ENCODE data around the gene SEMA5B. TPM values are rescaled to one million over a fixed set of nuclear protein-coding genes. Genes with fewer than 3 reads are reported as not detected.

SEMA5B gene
- total RNA-seq, 2 experiments from 2014 or later: 0.22 TPM; not detected in 1

DNA sequence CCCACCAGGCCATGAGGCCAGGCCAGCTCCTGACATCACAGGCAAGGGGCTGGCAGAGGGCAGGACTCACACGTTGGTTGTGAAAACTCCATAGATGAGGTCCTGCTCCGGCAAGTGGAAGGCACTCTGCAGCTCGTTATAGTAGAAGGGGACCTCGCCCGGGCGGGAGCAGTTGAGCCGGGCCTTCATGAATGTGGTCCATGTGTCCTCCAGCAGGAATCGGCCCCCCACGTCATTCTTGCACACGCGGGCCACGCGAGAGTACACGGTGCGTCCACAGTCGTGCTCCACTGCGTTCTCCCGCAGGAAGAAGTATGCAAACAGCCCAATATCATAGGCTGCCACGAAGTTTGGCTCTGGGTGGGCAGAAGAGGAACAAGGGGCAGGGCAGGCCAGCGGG is 101.2 kb downstream of the SEMA5B start:
- Histone ChIP-seq H3K4me3 (ENCODE audit: low read length) (no peak overlapping the region), H3K4me1 (ENCODE audit: insufficient read depth, low read length) (peaks cover 9% of the 10 kb centered on the region), H3K27ac (ENCODE audit: low read depth in 1 of 2, low read length in 2 of 2) (no peak overlapping the region), H3K9me3 (ENCODE audit: control insufficient read depth in 1 of 2, insufficient read depth in 1 of 2, low read length in 2 of 2) (no peaks in the 10 kb centered on the region), H3K27me3 (ENCODE audit: control insufficient read depth in 1 of 2, insufficient read depth in 2 of 2, low read length in 2 of 2) (peaks cover 11 to 17% of the 10 kb centered on the region in 2 experiments), H3K36me3 (ENCODE audit: insufficient read depth, low read length) (no peaks in the 10 kb centered on the region)
- no peaks in the 10 kb centered on the region for H3K36me3 Mint-ChIP-seq (ENCODE audit: low read depth)
- intact Hi-C loops (cut with DNase I, micrococcal nuclease): no loop called here
- H3K4me3 Mint-ChIP-seq: no peak overlapping the region
- no peaks in the 10 kb centered on the region for H3K4me1 Mint-ChIP-seq (ENCODE audit: low read depth)
- TF ChIP-seq, protein P1, sequence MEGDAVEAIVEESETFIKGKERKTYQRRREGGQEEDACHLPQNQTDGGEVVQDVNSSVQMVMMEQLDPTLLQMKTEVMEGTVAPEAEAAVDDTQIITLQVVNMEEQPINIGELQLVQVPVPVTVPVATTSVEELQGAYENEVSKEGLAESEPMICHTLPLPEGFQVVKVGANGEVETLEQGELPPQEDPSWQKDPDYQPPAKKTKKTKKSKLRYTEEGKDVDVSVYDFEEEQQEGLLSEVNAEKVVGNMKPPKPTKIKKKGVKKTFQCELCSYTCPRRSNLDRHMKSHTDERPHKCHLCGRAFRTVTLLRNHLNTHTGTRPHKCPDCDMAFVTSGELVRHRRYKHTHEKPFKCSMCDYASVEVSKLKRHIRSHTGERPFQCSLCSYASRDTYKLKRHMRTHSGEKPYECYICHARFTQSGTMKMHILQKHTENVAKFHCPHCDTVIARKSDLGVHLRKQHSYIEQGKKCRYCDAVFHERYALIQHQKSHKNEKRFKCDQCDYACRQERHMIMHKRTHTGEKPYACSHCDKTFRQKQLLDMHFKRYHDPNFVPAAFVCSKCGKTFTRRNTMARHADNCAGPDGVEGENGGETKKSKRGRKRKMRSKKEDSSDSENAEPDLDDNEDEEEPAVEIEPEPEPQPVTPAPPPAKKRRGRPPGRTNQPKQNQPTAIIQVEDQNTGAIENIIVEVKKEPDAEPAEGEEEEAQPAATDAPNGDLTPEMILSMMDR (IDR thresholded peaks at IDR 0.05): no peak
- no peaks in the 10 kb centered on the region for H3K9me3 Mint-ChIP-seq
- ATAC-seq (ENCODE audit: poor library complexity): no peak
- ChIA-PET POLR2A (no interaction called here), CTCF (no interaction called here)
- no peak for DNase-seq
- no peak overlapping the region for H3K27ac Mint-ChIP-seq
- peaks cover 11% of the 10 kb centered on the region for H3K27me3 Mint-ChIP-seq

DNA sequence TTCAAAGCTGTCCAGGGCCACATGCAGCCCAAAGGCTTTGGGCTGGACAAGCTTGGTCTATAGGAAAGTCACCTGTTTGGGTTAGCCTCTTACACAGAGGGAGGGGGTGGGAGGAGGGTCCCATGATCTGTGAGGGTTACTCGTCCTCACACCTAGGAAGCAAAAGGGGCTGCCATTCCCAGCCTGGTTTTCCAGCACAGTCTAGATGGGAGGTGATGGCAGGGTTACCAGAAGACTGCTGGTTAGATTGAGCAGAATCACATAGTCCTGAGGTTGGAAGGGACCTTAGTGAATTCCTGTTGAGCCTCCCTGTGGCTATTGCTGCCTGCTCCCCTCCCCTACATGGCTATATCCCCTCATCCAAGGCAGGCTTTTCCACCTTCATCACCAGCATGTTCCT is 101.8 kb downstream of the SEMA5B start:
- no peaks in the 10 kb centered on the region for H3K36me3 ChIP-seq (ENCODE audit: insufficient read depth, low read length)
- H3K9me3 ChIP-seq (ENCODE audit: control insufficient read depth in 1 of 2, insufficient read depth in 1 of 2, low read length in 2 of 2): no peaks in the 10 kb centered on the region
- ATAC-seq (ENCODE audit: poor library complexity): no peak
- ChIA-PET POLR2A (no interaction called here), CTCF (no interaction called here)
- peaks cover 9% of the 10 kb centered on the region for H3K4me1 ChIP-seq (ENCODE audit: insufficient read depth, low read length)
- H3K4me3 ChIP-seq (ENCODE audit: low read length): no peak overlapping the region
- peaks cover 13 to 17% of the 10 kb centered on the region in 2 experiments for H3K27me3 ChIP-seq (ENCODE audit: control insufficient read depth in 1 of 2, insufficient read depth in 2 of 2, low read length in 2 of 2)
- no peak overlapping the region for H3K4me3 Mint-ChIP-seq
- intact Hi-C loops (cut with DNase I, micrococcal nuclease): no loop called here
- no peaks in the 10 kb centered on the region for H3K36me3 Mint-ChIP-seq (ENCODE audit: low read depth)
- TF ChIP-seq, protein P1 (IDR thresholded peaks at IDR 0.05): no peak
- H3K27ac ChIP-seq (ENCODE audit: low read depth in 1 of 2, low read length in 2 of 2): no peak overlapping the region
- DNase-seq: no peak
- H3K27ac Mint-ChIP-seq: no peak overlapping the region
- no peaks in the 10 kb centered on the region for H3K9me3 Mint-ChIP-seq
- no peaks in the 10 kb centered on the region for H3K4me1 Mint-ChIP-seq (ENCODE audit: low read depth)
- H3K27me3 Mint-ChIP-seq: peaks cover 16% of the 10 kb centered on the region

DNA sequence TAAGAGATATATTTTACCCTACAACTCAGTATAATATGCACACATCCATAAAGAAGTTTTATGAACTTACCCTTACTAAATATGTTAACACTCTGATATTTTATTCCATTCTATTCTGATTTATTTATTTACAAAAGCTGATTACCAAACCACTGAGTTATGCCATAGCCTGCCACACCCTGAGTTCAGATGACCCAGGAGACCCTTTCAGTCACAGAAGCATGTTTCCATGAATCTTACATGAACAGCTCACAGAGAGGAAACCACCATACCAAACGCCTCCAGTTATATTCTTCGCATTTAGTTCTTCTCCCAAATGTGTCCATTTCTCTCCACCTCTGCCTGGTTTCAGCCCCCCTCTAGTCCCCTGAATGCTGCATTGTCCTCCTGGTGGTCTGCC is 103.5 kb downstream of the SEMA5B start:
- CTCF ChIA-PET: no interaction called here

More for the DNA sequence above, 103.5 kb downstream of the SEMA5B start:
- intact Hi-C loops (cut with DNase I, micrococcal nuclease): no loop called here
- Histone ChIP-seq H3K9me3 (ENCODE audit: control insufficient read depth in 1 of 2, insufficient read depth in 1 of 2, low read length in 2 of 2) (no peaks in the 10 kb centered on the region), H3K27me3 (ENCODE audit: control insufficient read depth in 1 of 2, insufficient read depth in 2 of 2, low read length in 2 of 2) (peaks cover 17% of the 10 kb centered on the region in 2 experiments), H3K4me3 (ENCODE audit: low read length) (no peak overlapping the region), H3K36me3 (ENCODE audit: insufficient read depth, low read length) (no peaks in the 10 kb centered on the region), H3K4me1 (ENCODE audit: insufficient read depth, low read length) (peaks cover 9% of the 10 kb centered on the region), H3K27ac (ENCODE audit: low read depth in 1 of 2, low read length in 2 of 2) (no peak overlapping the region)
- H3K4me1 Mint-ChIP-seq (ENCODE audit: low read depth): no peaks in the 10 kb centered on the region
- H3K27ac Mint-ChIP-seq: no peak overlapping the region
- TF ChIP-seq, protein P1 (IDR thresholded peaks at IDR 0.05): no peak
- POLR2A ChIA-PET: no interaction called here
- no peaks in the 10 kb centered on the region for H3K9me3 Mint-ChIP-seq
- ATAC-seq (ENCODE audit: poor library complexity) (no peak), DNase-seq (no peak)
- H3K27me3 Mint-ChIP-seq: peaks cover 30% of the 10 kb centered on the region
- no peak overlapping the region for H3K4me3 Mint-ChIP-seq
- no peaks in the 10 kb centered on the region for H3K36me3 Mint-ChIP-seq (ENCODE audit: low read depth)
